Spleen (tissue), 7 donors: ENCODE measurements around the gene TMEM267.

Experiments used
- CTCF ChIP-seq, 11 experiments: fragments of 200-600 bp in 7 of 11; fragments of 450-650 bp in 4 of 11; sonication (generic) in 4 of 11; IDR thresholded peaks in 8 of 11; conservative IDR thresholded peaks in 3 of 11; 1 replicate in 7 of 11; 2 replicates in 4 of 11; pipeline versions ENCODE4 v1.4.0 to v1.8.0; 2016 to 2021; ENCODE audit warnings: antibody characterized with exemption in 11 of 11, inconsistent platforms in 4 of 11, mild to moderate bottlenecking in 1 of 11
- POLR2A ChIP-seq, 3 donors: fragments of 450-650 bp; IDR thresholded peaks; one replicate each; pipeline ENCODE4 v1.5.1; 2017; ENCODE audit warnings: antibody characterized with exemption in 3 of 3, mild to moderate bottlenecking in 1 of 3
- POLR2AphosphoS5 ChIP-seq, 3 donors: sonication (generic); formaldehyde crosslinking; IDR thresholded peaks; one replicate each; pipeline ENCODE4 v1.5.1; 2017; ENCODE audit warnings: antibody characterized with exemption in 3 of 3
- donor health status: DM: no; HTN: no; CAD: no; lungs with moderate emphysema.
- donor health status: DM: no; HTN: no; CAD: no.
- donor health status: DM: no; HTN: no; CAD: no.

- TF ChIP-seq CTCF (IDR thresholded peaks at IDR 0.05 in 8 of 11, conservative IDR thresholded peaks at IDR 0.05 in 3 of 11) (no peak), POLR2A (IDR thresholded peaks at IDR 0.05) (no peak), POLR2AphosphoS5 (IDR thresholded peaks at IDR 0.05) (no peak)
Measured at GRCh38 chr5:43461066-43461465, 22.6 kb downstream of the TMEM267 start.
